Measurements from ENCODE around the gene CD200R1. TPM values are rescaled to one million over a fixed set of nuclear protein-coding genes. Genes with fewer than 3 reads are reported as not detected.

The CD200R1 gene
- total and polyA plus RNA-seq, 2 of the 13 experiments (the other 11 are each of a cell fraction or from before 2014, with no cell fraction given): 0.04 TPM; not detected in 1

DNA sequence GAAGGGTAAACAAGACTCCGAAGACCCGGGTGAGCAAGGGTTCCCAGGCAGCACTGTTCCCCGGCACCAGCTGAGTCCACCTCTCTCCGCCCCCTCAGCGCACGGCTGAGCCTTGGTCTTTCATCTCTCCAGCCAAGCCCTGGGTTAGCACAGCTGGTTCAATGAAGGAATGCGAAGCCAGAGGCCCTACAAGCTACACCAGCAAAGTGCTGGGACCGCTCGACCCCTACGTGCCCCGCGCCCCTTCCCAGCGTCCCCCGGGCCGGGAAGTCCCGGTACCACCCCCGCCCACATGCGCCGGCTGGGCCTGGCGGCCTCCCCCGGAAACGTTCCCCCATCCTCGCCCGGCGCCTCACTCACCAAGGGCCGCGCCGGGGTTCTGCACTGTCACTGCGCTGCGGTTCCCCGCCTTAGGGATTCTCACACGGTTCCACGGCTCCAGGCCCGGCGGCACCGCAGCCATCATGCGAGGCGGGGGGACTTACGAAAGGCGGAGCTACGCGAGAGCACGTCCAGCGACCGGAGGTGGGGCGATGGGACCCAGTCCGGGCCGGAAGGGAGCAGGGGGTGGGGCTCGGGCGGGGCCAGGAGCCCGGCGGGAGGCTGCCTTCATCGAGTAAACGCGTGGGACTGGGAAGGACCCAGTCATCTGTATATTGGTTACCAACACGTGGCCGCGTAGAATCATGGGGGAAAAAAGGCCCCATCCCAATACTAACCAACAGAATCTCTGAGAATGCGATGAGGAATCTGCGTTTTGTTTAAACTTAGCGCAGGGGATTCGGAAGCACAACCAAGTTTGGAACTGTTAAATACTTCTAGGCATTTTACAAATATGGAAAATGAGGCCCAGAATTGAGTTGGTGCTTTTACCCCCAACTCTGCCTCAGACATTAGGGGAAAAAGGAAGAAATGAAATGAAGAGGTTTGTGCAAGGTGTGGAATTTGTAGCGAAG, 44.6 kb upstream of the CD200R1 start (continued):
- TF ChIP-seq TRIM22 (IDR thresholded peaks at IDR 0.05) (no peak), ZNF775 (CRISPR knock-in tag; IDR thresholded peaks at IDR 0.05; ENCODE audit: borderline replicate concordance) (peak; percentile 74; the same call in 1 of the 2 replicates), FOXO1 (CRISPR knock-in tag; IDR thresholded peaks at IDR 0.05) (no peak; the same call in 1 of the 2 replicates), ZNF776 (CRISPR knock-in tag; IDR thresholded peaks at IDR 0.05) (peak; percentile 78; the same call in 1 of the 2 replicates), HNF4A (CRISPR knock-in tag; IDR thresholded peaks at IDR 0.05) (no peak), SUZ12 (IDR thresholded peaks at IDR 0.05; ENCODE audit: low read depth, low read length) (no peak), HMG20B (CRISPR knock-in tag; conservative IDR thresholded peaks at IDR 0.05) (no peak), ZNF670 (CRISPR knock-in tag; IDR thresholded peaks at IDR 0.05; ENCODE audit: borderline replicate concordance) (peak; percentile 91; the same call in 1 of the 2 replicates), NBN (conservative IDR thresholded peaks at IDR 0.05) (no peak), ZSCAN9 (CRISPR knock-in tag; IDR thresholded peaks at IDR 0.05; ENCODE audit: borderline replicate concordance) (no peak), TSC22D2 (CRISPR knock-in tag; IDR thresholded peaks at IDR 0.05; ENCODE audit: borderline replicate concordance) (0 out of 2 replicates have a peak, but pooled peaks have one; percentile 49), ZNF772 (CRISPR knock-in tag; IDR thresholded peaks at IDR 0.05) (0 out of 2 replicates have a peak, but pooled peaks have one; percentile 18), DNMT1 (CRISPR knock-in tag; IDR thresholded peaks at IDR 0.05) (no peak), NFIB (CRISPR knock-in tag; IDR thresholded peaks at IDR 0.05; ENCODE audit: borderline replicate concordance) (no peak), ZNF34 (CRISPR knock-in tag; IDR thresholded peaks at IDR 0.05; ENCODE audit: borderline replicate concordance) (no peak), CEBPB (IDR thresholded peaks at IDR 0.05; ENCODE audit: borderline replicate concordance, low read depth, low read length) (no peak; the same call in 1 of the 2 replicates), PHF21A (CRISPR knock-in tag; IDR thresholded peaks at IDR 0.05) (peak; percentile 65), MEIS2 (CRISPR knock-in tag; IDR thresholded peaks at IDR 0.05) (no peak), RERE (CRISPR knock-in tag; IDR thresholded peaks at IDR 0.05; ENCODE audit: low read depth) (no peak)
- TF ChIP-seq, protein P1, sequence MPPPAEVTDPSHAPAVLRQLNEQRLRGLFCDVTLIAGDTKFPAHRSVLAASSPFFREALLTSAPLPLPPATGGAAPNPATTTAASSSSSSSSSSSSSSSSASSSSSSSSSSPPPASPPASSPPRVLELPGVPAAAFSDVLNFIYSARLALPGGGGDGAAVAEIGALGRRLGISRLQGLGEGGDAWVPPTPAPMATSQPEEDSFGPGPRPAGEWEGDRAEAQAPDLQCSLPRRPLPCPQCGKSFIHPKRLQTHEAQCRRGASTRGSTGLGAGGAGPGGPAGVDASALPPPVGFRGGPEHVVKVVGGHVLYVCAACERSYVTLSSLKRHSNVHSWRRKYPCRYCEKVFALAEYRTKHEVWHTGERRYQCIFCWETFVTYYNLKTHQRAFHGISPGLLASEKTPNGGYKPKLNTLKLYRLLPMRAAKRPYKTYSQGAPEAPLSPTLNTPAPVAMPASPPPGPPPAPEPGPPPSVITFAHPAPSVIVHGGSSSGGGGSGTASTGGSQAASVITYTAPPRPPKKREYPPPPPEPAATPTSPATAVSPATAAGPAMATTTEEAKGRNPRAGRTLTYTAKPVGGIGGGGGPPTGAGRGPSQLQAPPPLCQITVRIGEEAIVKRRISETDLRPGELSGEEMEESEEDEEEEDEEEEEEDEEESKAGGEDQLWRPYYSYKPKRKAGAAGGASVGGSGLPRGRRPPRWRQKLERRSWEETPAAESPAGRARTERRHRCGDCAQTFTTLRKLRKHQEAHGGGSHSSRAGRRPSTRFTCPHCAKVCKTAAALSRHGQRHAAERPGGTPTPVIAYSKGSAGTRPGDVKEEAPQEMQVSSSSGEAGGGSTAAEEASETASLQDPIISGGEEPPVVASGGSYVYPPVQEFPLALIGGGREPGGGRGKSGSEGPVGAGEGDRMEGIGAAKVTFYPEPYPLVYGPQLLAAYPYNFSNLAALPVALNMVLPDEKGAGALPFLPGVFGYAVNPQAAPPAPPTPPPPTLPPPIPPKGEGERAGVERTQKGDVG (CRISPR knock-in tag; IDR thresholded peaks at IDR 0.05; ENCODE audit: borderline replicate concordance): peak; percentile 60; the same call in 1 of the 2 replicates

Measured in HepG2 (cell line).